Spleen (tissue), 11 donors: ENCODE data around the gene CTDSPL. TPM values are rescaled to one million over a fixed set of nuclear protein-coding genes. Genes with fewer than 3 reads are reported as not detected.

Source experiments
- DNase-seq: peaks from one replicate; pipeline ENCODE4 v3.0.0-alpha.2; 2020
- H3K27ac ChIP-seq, 8 donors: fragments of 200-600 bp; sonication (generic) in 7 of 8; 1 replicate in 4 of 8; 2 replicates in 4 of 8; pipeline versions ENCODE4 v1.5.0 to v1.8.0; 2016 to 2021; ENCODE audit warnings: inconsistent platforms in 4 of 8, mild to moderate bottlenecking in 4 of 8, moderate library complexity in 1 of 8
- H3K27me3 ChIP-seq, 7 donors: fragments of 200-600 bp; sonication (generic) in 6 of 7; replicated peaks in 1 of 7; 1 replicate in 4 of 7; 2 replicates in 3 of 7; pipeline versions ENCODE4 v1.5.0 to v1.8.0; 2016 to 2021; ENCODE audit warnings: inconsistent platforms in 3 of 7, mild to moderate bottlenecking in 1 of 7
- H3K36me3 ChIP-seq, 6 donors: fragments of 200-600 bp; sonication (generic) in 5 of 6; 1 replicate in 4 of 6; 2 replicates in 2 of 6; pipeline versions ENCODE4 v1.5.0 to v1.8.0; 2016 to 2021; ENCODE audit warnings: inconsistent platforms in 2 of 6
- H3K4me1 ChIP-seq, 6 donors: fragments of 200-600 bp; sonication (generic) in 5 of 6; 1 replicate in 3 of 6; 2 replicates in 3 of 6; pipeline versions ENCODE4 v1.5.0 to v1.8.0; 2016 to 2021; ENCODE audit warnings: inconsistent platforms in 3 of 6
- H3K4me3 ChIP-seq, 8 donors: fragments of 200-600 bp; sonication (generic) in 7 of 8; 1 replicate in 4 of 8; 2 replicates in 4 of 8; pipeline versions ENCODE4 v1.5.0 to v1.8.0; 2016 to 2021; ENCODE audit warnings: inconsistent platforms in 4 of 8, mild to moderate bottlenecking in 4 of 8, moderate library complexity in 2 of 8
- H3K9me3 ChIP-seq, 8 donors: fragments of 200-600 bp; sonication (generic) in 7 of 8; 1 replicate in 4 of 8; 2 replicates in 4 of 8; pipeline versions ENCODE4 v1.5.0 to v1.8.0; 2016 to 2021; ENCODE audit warnings: inconsistent platforms in 4 of 8
- CTCF ChIP-seq, 11 experiments: fragments of 200-600 bp in 7 of 11; fragments of 450-650 bp in 4 of 11; sonication (generic) in 4 of 11; IDR thresholded peaks in 8 of 11; conservative IDR thresholded peaks in 3 of 11; 1 replicate in 7 of 11; 2 replicates in 4 of 11; pipeline versions ENCODE4 v1.4.0 to v1.8.0; 2016 to 2021; ENCODE audit warnings: antibody characterized with exemption in 11 of 11, inconsistent platforms in 4 of 11, mild to moderate bottlenecking in 1 of 11
- POLR2A ChIP-seq, 3 donors: fragments of 450-650 bp; IDR thresholded peaks; one replicate each; pipeline ENCODE4 v1.5.1; 2017; ENCODE audit warnings: antibody characterized with exemption in 3 of 3, mild to moderate bottlenecking in 1 of 3
- POLR2AphosphoS5 ChIP-seq, 3 donors: sonication (generic); formaldehyde crosslinking; IDR thresholded peaks; one replicate each; pipeline ENCODE4 v1.5.1; 2017; ENCODE audit warnings: antibody characterized with exemption in 3 of 3
- WGBS, 5 donors: extraction: QIAGEN DNeasy Blood & Tissue Kit in 3 of 5; methylation state at CpG; one replicate each; pipeline versions ENCODE4 v1.1.5 to v1.1.7; 2013 to 2018; 5-methylcytosine and 5-hydroxymethylcytosine counted together
- intact Hi-C: fragments of 100-400 bp; cut with DNase I; formaldehyde crosslinking; loops from one replicate; pipeline ENCODE4 v1.15.0; 2023; ENCODE audit warnings: low total_unique reads
- polyA plus RNA-seq, 3 donors: library from polyadenylated mRNA; stranded (reverse); fragments of 200-250 nt; gene quantifications; one replicate each; pipeline ENCODE4 v1.2.1, GENCODE V29; 2013
- total RNA-seq, 7 donors: library from RNA; depleted of rRNA in 3 of 7; stranded (reverse); fragments of >200 nt in 3 of 7; fragmentation: NEBNext Ultra II Directional in 4 of 7; extraction: Animal tissue kit (Norgen Biotek cat#: 25700) in 4 of 7; gene quantifications; one replicate each; pipeline versions ENCODE4 v1.1.0 to v1.2.1, GENCODE V29; 2016 to 2021
- donor health status: healthy with polysubstance abuse.
- donor health status: DM: no; HTN: no; CAD: no; lungs with moderate emphysema.
- donor health status: DM: no; HTN: no; CAD: no.
- donor health status: Bipolar disorder and iron deficiency.
- donor health status: healthy.
- donor health status: DM: no; HTN: no; CAD: no.
- donor health status: DM: yes; HTN: yes; CAD: no.

Gene CTDSPL
- total and polyA plus RNA-seq, 10 donors, result 3.9 to 46.0 (median 26.2) TPM

- intact Hi-C loops, result no loop called here
- H3K27me3 ChIP-seq, result no peaks in the 10 kb centered on the region
- H3K27ac ChIP-seq, result peak overlapping the region in 1 of 8 donors; percentile 47
- DNase-seq, result peak; percentile 43
- H3K36me3 ChIP-seq, result peaks cover 0 to 38% (median 0%) of the 10 kb centered on the region in 6 donors
- peaks cover 0 to 54% (median 3%) of the 10 kb centered on the region in 6 donors for H3K4me1 ChIP-seq
- no peaks in the 10 kb centered on the region for H3K9me3 ChIP-seq
- H3K4me3 ChIP-seq, result no peak overlapping the region
- no peak for TF ChIP-seq CTCF (IDR thresholded peaks at IDR 0.05 in 8 of 11, conservative IDR thresholded peaks at IDR 0.05 in 3 of 11)
- no peak for TF ChIP-seq POLR2AphosphoS5 (IDR thresholded peaks at IDR 0.05)
- no peak for TF ChIP-seq POLR2A (IDR thresholded peaks at IDR 0.05)
- 71 to 97% (median 85%) methylated on average over 6 to 7 of the region's 7 CpGs for WGBS, 5 donors
Observed at GRCh38 chr3:37984596-37984995, 122.9 kb downstream of the CTDSPL start.

- DNase-seq, result peak; percentile 33
- peaks cover 0 to 43% (median 0%) of the 10 kb centered on the region in 6 donors for H3K4me1 ChIP-seq
- no peak overlapping the region for H3K4me3 ChIP-seq
- 86 to 91% (median 88%) methylated on average over 7 to 8 of the region's 8 CpGs for WGBS, 5 donors
- TF ChIP-seq POLR2AphosphoS5 (IDR thresholded peaks at IDR 0.05) (no peak), POLR2A (IDR thresholded peaks at IDR 0.05) (no peak), CTCF (IDR thresholded peaks at IDR 0.05 in 8 of 11, conservative IDR thresholded peaks at IDR 0.05 in 3 of 11) (no peak)
- H3K36me3 ChIP-seq, result peaks cover 0 to 31% (median 0%) of the 10 kb centered on the region in 6 donors
- no peaks in the 10 kb centered on the region for H3K9me3 ChIP-seq
- no peak overlapping the region for H3K27ac ChIP-seq
- H3K27me3 ChIP-seq, result no peaks in the 10 kb centered on the region
- intact Hi-C loops, result no loop called here
Observed at GRCh38 chr3:37985637-37986320, 124.1 kb downstream of the CTDSPL start.

- H3K27ac ChIP-seq, result peak overlapping the region in 1 of 8 donors; percentile 72
Observed at GRCh38 chr3:37986479-37987314, 125.0 kb downstream of the CTDSPL start.

More at GRCh38 chr3:37986479-37987314, 125.0 kb downstream of the CTDSPL start:
- intact Hi-C loops, result no loop called here
- peaks cover 0 to 36% (median 0%) of the 10 kb centered on the region in 6 donors for H3K4me1 ChIP-seq
- 66 to 89% (median 81%) methylated on average over 9 to 12 of the region's 12 CpGs for WGBS, 5 donors
- DNase-seq, result peak; percentile 61
- no peaks in the 10 kb centered on the region for H3K9me3 ChIP-seq
- peaks cover 0 to 25% (median 0%) of the 10 kb centered on the region in 6 donors for H3K36me3 ChIP-seq
- H3K27me3 ChIP-seq, result no peaks in the 10 kb centered on the region
- H3K4me3 ChIP-seq, result no peak overlapping the region
- no peak for TF ChIP-seq POLR2AphosphoS5 (IDR thresholded peaks at IDR 0.05)
- TF ChIP-seq POLR2A (IDR thresholded peaks at IDR 0.05), result no peak
- TF ChIP-seq CTCF (IDR thresholded peaks at IDR 0.05 in 8 of 11, conservative IDR thresholded peaks at IDR 0.05 in 3 of 11), result no peak
